ENCODE data around the gene ARHGAP42. TPM values are rescaled to one million over a fixed set of nuclear protein-coding genes. Genes with fewer than 3 reads are reported as not detected.

The ARHGAP42 gene
- total and polyA plus RNA-seq, 2 of the 4 experiments (the other 2 are of a cell fraction), result 2.9 to 7.3 TPM

- no peak overlapping the region for H2BK5ac ChIP-seq (ENCODE audit: low read depth, low read length, poor library complexity, severe bottlenecking)
Measured at GRCh38 chr11:100788561-100789295, 101.6 kb downstream of the ARHGAP42 start.

More at GRCh38 chr11:100788561-100789295, 101.6 kb downstream of the ARHGAP42 start:
- Histone ChIP-seq H3K4ac (ENCODE audit: low read depth, low read length) (no peak overlapping the region), H2AK9ac (replicated peaks; ENCODE audit: low read depth, low read length, poor library complexity) (no peak overlapping the region), H3K14ac (replicated peaks; ENCODE audit: low read depth, low read length) (no peak overlapping the region), H3K4me2 (ENCODE audit: low read depth, low read length) (no peak overlapping the region), H3K9me1 (ENCODE audit: insufficient read depth, low read length) (peaks cover 3% of the 10 kb centered on the region; the same call in 1 of the 2 replicates), H2BK20ac (ENCODE audit: low read depth, low read length) (no peak overlapping the region), H2AK5ac (ENCODE audit: low read depth, low read length) (no peak overlapping the region), H3K23ac (ENCODE audit: low read depth, low read length) (no peak overlapping the region), H4K8ac (ENCODE audit: low read depth in 2 of 2, low read length in 2 of 2) (no peak overlapping the region), H2AFZ (replicated peaks; ENCODE audit: low read length, poor library complexity) (no peak overlapping the region), H3K27ac (ENCODE audit: insufficient read depth, low read length) (no peak overlapping the region), H3K4me3 (ENCODE audit: insufficient read depth, low read depth, low read length) (no peak overlapping the region), H3K4me1 (ENCODE audit: control insufficient read depth, insufficient read depth, low read length) (0 out of 2 replicates have a peak, but pooled peaks cover 1% of the 10 kb centered on the region), H4K5ac (ENCODE audit: low read depth, low read length) (no peak overlapping the region), H3K36me3 (ENCODE audit: control insufficient read depth, insufficient read depth, low read length) (no peaks in the 10 kb centered on the region), H2BK15ac (ENCODE audit: low read depth, low read length) (no peak overlapping the region), H3K9ac (ENCODE audit: low read depth, low read length) (no peak overlapping the region), H3K79me1 (ENCODE audit: low read depth in 1 of 2, low read length in 2 of 2) (peaks cover 5 to 13% of the 10 kb centered on the region in 2 experiments; a peak in 1 of 4 replicates), H3K9me3 (ENCODE audit: control insufficient read depth, insufficient read depth, low read length) (no peaks in the 10 kb centered on the region), H4K91ac (ENCODE audit: insufficient read depth, low read depth, low read length) (no peak overlapping the region), H4K20me1 (ENCODE audit: insufficient read depth, low read length) (no peaks in the 10 kb centered on the region), H2BK120ac (ENCODE audit: low read depth, low read length) (no peak overlapping the region), H3K27me3 (ENCODE audit: control insufficient read depth, insufficient read depth, low read length) (no peaks in the 10 kb centered on the region), H3K18ac (ENCODE audit: low read depth, low read length) (no peak overlapping the region), H3K56ac (ENCODE audit: extremely low read depth, insufficient read depth, low read length) (no peak overlapping the region)
- no TSS peak for BruUV-seq (replicated peaks)
- intact Hi-C loops (cut with micrococcal nuclease) (loop anchor here (1.0 kb wide), 1 partner anchor 10 kb away; no protein-coding TSS in a partner anchor), dilution Hi-C loops (cut with HindIII; ENCODE audit: low sequenced_read_pairs, unreplicated experiment) (no loop called here), in situ Hi-C loops (cut with MboI; ENCODE audit: low sequenced_read_pairs) (no loop called here)
- DNase-seq (no peak), ATAC-seq (ENCODE audit: low read depth) (no peak)
- ChIA-PET CTCF (no interaction called here), POLR2A (ENCODE audit: unreplicated experiment) (no interaction called here)
- no peak for TF ChIP-seq ELK1 (IDR thresholded peaks at IDR 0.05; ENCODE audit: borderline replicate concordance, low read depth, low read length)
- peak; percentile 88 for TF ChIP-seq MAFK (IDR thresholded peaks at IDR 0.05; ENCODE audit: low read depth, low read length)
- WGBS, 2 experiments (ENCODE audit: extremely low coverage in 2 of 2, insufficient read length in 1 of 2), result no CpG with 5 or more reads among the region's 1 CpG

Data from IMR-90 (cell line).